ENCODE results near the gene MEGF11.

DNA sequence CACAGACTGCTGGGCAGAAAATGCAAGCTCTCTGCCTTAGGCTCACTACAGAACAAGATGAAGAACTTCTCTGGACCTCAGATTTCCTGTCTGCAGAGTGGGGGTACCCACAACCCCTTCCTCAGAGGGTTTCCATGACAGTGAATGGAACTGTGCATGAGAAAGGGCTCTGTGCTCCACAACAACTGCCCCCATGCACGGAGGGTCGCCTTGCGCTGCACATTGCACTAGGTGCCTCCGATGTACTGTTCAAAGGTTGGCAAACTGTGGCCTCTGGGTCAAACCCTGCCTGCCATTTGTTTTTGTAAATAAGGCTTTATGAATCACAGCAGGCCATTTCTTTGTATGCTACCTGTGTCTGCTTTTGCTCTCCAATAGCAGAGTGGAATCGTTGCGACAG, 212.3 kb downstream of the MEGF11 start:
- TF ChIP-seq, protein P1, sequence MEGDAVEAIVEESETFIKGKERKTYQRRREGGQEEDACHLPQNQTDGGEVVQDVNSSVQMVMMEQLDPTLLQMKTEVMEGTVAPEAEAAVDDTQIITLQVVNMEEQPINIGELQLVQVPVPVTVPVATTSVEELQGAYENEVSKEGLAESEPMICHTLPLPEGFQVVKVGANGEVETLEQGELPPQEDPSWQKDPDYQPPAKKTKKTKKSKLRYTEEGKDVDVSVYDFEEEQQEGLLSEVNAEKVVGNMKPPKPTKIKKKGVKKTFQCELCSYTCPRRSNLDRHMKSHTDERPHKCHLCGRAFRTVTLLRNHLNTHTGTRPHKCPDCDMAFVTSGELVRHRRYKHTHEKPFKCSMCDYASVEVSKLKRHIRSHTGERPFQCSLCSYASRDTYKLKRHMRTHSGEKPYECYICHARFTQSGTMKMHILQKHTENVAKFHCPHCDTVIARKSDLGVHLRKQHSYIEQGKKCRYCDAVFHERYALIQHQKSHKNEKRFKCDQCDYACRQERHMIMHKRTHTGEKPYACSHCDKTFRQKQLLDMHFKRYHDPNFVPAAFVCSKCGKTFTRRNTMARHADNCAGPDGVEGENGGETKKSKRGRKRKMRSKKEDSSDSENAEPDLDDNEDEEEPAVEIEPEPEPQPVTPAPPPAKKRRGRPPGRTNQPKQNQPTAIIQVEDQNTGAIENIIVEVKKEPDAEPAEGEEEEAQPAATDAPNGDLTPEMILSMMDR (IDR thresholded peaks at IDR 0.05), result no peak
- TF ChIP-seq POLR2A (IDR thresholded peaks at IDR 0.05) (no peak), EP300 (IDR thresholded peaks at IDR 0.05) (no peak)
